Body of pancreas (tissue), 4 donors: Measurements from ENCODE around the gene ZBTB43.

Experiments used
- CTCF ChIP-seq, 7 experiments: fragments of 450-650 bp in 4 of 7; fragments of 200-600 bp in 3 of 7; sonication (generic) in 3 of 7; IDR thresholded peaks; one replicate each; pipeline ENCODE4 v1.5.1; 2016 to 2019; ENCODE audit warnings: antibody characterized with exemption in 7 of 7
- POLR2A ChIP-seq, 3 donors: fragments of 450-650 bp; IDR thresholded peaks; one replicate each; pipeline ENCODE4 v1.6.1; 2016; ENCODE audit warnings: antibody characterized with exemption in 3 of 3, mild to moderate bottlenecking in 2 of 3

DNA sequence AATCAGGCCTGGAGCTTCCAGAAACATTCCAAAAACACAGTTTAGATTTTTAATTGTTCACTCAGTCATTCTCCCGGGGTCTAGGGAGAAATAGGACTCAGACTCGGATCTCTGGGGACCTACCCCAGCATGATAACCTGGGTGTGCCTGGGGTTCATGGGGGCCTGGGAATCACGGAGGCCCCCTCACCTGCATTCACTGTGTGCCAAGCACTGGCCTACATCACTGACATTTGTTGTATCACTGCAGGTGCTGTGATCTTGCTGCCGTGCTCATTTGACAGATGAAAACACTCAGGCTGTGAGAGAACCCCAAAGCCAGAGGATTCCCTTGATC, 22.8 kb upstream of the ZBTB43 start:
- TF ChIP-seq CTCF (IDR thresholded peaks at IDR 0.05) (no peak), POLR2A (IDR thresholded peaks at IDR 0.05) (no peak)
